CD14-positive monocyte (primary cell): Measurements from ENCODE around the gene FGFR3. TPM values are rescaled to one million over a fixed set of nuclear protein-coding genes. Genes with fewer than 3 reads are reported as not detected.

Experiments used
- DNase-seq, 3 donors: peaks; one replicate each; pipeline ENCODE4 v3.0.0-alpha.2; 2011 to 2022
- H2AFZ ChIP-seq: 2 replicates; pipeline ENCODE4 v1.6.0; 2012; ENCODE audit warnings: mild to moderate bottlenecking, low read depth, low read length, inconsistent platforms; ENCODE audit not compliant: insufficient read depth, poor library complexity, severe bottlenecking
- H3K27ac ChIP-seq, 2 donors: 1 replicate in 1 of 2; 2 replicates in 1 of 2; pipeline ENCODE4 v1.5.1; 2012 to 2013; ENCODE audit warnings: low read length in 2 of 2, control low read depth in 1 of 2, inconsistent platforms in 1 of 2, low read depth in 1 of 2, mild to moderate bottlenecking in 1 of 2
- H3K27me3 ChIP-seq, 2 donors: one replicate each; pipeline versions ENCODE4 v1.6.0 to v1.6.1; 2011 to 2013; ENCODE audit warnings: low read length in 2 of 2; ENCODE audit not compliant: control insufficient read depth in 2 of 2, insufficient read depth in 2 of 2
- H3K36me3 ChIP-seq, 2 donors: replicated peaks in 1 of 2; 1 replicate in 1 of 2; 2 replicates in 1 of 2; pipeline versions ENCODE4 v1.5.1 to v1.6.1; 2012 to 2013; ENCODE audit warnings: low read length in 2 of 2, control low read depth in 1 of 2, inconsistent platforms in 1 of 2, mild to moderate bottlenecking in 1 of 2; ENCODE audit not compliant: insufficient read depth in 2 of 2, control insufficient read depth in 1 of 2
- H3K4me1 ChIP-seq, 2 donors: 1 replicate in 1 of 2; 2 replicates in 1 of 2; pipeline versions ENCODE4 v1.5.1 to v1.6.1; 2012 to 2013; ENCODE audit warnings: low read length in 2 of 2, control low read depth in 1 of 2, inconsistent platforms in 1 of 2, mild to moderate bottlenecking in 1 of 2, moderate library complexity in 1 of 2; ENCODE audit not compliant: insufficient read depth in 2 of 2, control insufficient read depth in 1 of 2
- H3K4me2 ChIP-seq: replicated peaks from 2 replicates; pipeline ENCODE3; 2012; ENCODE audit warnings: low read length, moderate library complexity, mild to moderate bottlenecking; ENCODE audit not compliant: poor library complexity, severe bottlenecking; ENCODE audit errors: extremely low read depth
- H3K4me3 ChIP-seq, 3 experiments: fragments of 200-600 bp in 1 of 3; sonication (generic) in 1 of 3; replicated peaks in 1 of 3; 1 replicate in 2 of 3; 2 replicates in 1 of 3; pipeline ENCODE4 v1.5.1; 2011 to 2013; ENCODE audit warnings: low read length in 3 of 3, mild to moderate bottlenecking in 3 of 3, control low read depth in 2 of 3, low read depth in 2 of 3, inconsistent platforms in 1 of 3, moderate library complexity in 1 of 3
- H3K79me2 ChIP-seq: 2 replicates; pipeline ENCODE4 v1.6.0; 2012; ENCODE audit warnings: mild to moderate bottlenecking, control low read depth, inconsistent platforms, low read length, moderate library complexity; ENCODE audit not compliant: insufficient read depth
- H3K9ac ChIP-seq: 2 replicates; pipeline ENCODE4 v1.6.0; 2017; ENCODE audit warnings: low read length, mild to moderate bottlenecking; ENCODE audit not compliant: insufficient read depth, poor library complexity, severe bottlenecking
- H3K9me3 ChIP-seq, 2 donors: replicated peaks in 1 of 2; 1 replicate in 1 of 2; 2 replicates in 1 of 2; pipeline versions ENCODE4 v1.5.1 to v1.6.1; 2012 to 2013; ENCODE audit warnings: low read length in 2 of 2, control low read depth in 1 of 2; ENCODE audit not compliant: control insufficient read depth in 1 of 2, insufficient read depth in 1 of 2
- H4K20me1 ChIP-seq: 2 replicates; pipeline ENCODE4 v1.6.0; 2012; ENCODE audit warnings: mild to moderate bottlenecking, low read length, control low read depth, moderate library complexity; ENCODE audit not compliant: insufficient read depth
- H3K27ac Mint-ChIP-seq, 7 donors: one replicate each; pipeline ENCODE4 v1.8.0; 2020; ENCODE audit warnings: mild to moderate bottlenecking in 7 of 7, mixed read lengths in 7 of 7, moderate library complexity in 6 of 7, inconsistent platforms in 2 of 7
- H3K27me3 Mint-ChIP-seq, 3 donors: one replicate each; pipeline ENCODE4 v1.8.0; 2021 to 2022; ENCODE audit warnings: low read depth in 3 of 3, mild to moderate bottlenecking in 3 of 3, mixed read lengths in 3 of 3, moderate library complexity in 3 of 3, inconsistent platforms in 1 of 3
- H3K36me3 Mint-ChIP-seq, 2 donors: one replicate each; pipeline ENCODE4 v1.8.0; 2020; ENCODE audit warnings: mixed read lengths in 2 of 2, inconsistent platforms in 1 of 2, mild to moderate bottlenecking in 1 of 2
- H3K4me1 Mint-ChIP-seq: one replicate; pipeline ENCODE4 v1.8.0; 2020; ENCODE audit warnings: mild to moderate bottlenecking, mixed read lengths
- H3K4me3 Mint-ChIP-seq, 2 donors: one replicate each; pipeline ENCODE4 v1.8.0; 2020; ENCODE audit warnings: mild to moderate bottlenecking in 2 of 2, mixed read lengths in 2 of 2, moderate library complexity in 1 of 2
- H3K9me3 Mint-ChIP-seq, 7 donors: one replicate each; pipeline ENCODE4 v1.8.0; 2020 to 2022; ENCODE audit warnings: mixed read lengths in 7 of 7, mild to moderate bottlenecking in 6 of 7, moderate library complexity in 6 of 7, inconsistent platforms in 2 of 7
- WGBS: methylation state at CpG from one replicate; pipeline ENCODE4 v1.1.5; 2013; ENCODE audit warnings: missing lambda C conversion rate; ENCODE audit not compliant: insufficient coverage; 5-methylcytosine and 5-hydroxymethylcytosine counted together
- intact Hi-C, 2 donors: fragments of 100-400 bp; cut with micrococcal nuclease; formaldehyde crosslinking; loops; one replicate each; pipeline versions ENCODE4 v1.15.0 to v1.15.1; 2023
- polyA plus RNA-seq, 3 donors: library from polyadenylated mRNA; depleted of rRNA in 1 of 3; unstranded in 2 of 3; stranded (reverse) in 1 of 3; fragments of 300-500 nt in 2 of 3; fragments of >200 nt in 1 of 3; fragmentation: Illumina TruSeq in 2 of 3; gene quantifications; 1 replicate in 2 of 3; 2 replicates in 1 of 3; pipeline ENCODE4 v1.2.3, GENCODE V29; 2012 to 2021
- TF ChIP-seq, protein P1 (sequence below): fragments of 200-600 bp; IDR thresholded peaks from one replicate; pipeline ENCODE4 v1.8.0; 2022; ENCODE audit warnings: antibody characterized with exemption, mild to moderate bottlenecking

Gene FGFR3
- polyA plus RNA-seq, 3 donors, result 0.07 TPM; not detected in 2

DNA sequence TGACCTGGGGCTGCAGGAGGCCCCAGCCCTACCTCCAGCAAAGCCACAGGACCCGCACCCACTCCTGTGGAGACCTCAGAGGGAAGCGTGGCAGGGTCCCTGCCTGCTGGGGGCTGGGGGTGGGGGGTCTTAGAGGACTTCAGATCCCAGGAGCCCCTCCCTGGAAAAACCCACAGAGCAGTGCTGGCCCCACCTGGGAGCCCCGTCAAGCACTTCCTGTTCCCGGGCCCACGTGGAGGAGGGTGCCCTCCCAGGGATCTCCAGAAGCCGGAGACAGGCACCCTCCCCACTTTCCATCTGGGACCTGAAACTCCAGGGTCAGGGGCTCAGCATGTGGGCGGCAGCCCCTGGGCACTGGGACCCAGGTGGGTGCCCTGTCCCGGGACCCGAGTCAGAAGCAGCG is 39.8 kb upstream of the FGFR3 start:
- no peak for DNase-seq
- no peaks in the 10 kb centered on the region for H3K9me3 Mint-ChIP-seq
- TF ChIP-seq, protein P1, sequence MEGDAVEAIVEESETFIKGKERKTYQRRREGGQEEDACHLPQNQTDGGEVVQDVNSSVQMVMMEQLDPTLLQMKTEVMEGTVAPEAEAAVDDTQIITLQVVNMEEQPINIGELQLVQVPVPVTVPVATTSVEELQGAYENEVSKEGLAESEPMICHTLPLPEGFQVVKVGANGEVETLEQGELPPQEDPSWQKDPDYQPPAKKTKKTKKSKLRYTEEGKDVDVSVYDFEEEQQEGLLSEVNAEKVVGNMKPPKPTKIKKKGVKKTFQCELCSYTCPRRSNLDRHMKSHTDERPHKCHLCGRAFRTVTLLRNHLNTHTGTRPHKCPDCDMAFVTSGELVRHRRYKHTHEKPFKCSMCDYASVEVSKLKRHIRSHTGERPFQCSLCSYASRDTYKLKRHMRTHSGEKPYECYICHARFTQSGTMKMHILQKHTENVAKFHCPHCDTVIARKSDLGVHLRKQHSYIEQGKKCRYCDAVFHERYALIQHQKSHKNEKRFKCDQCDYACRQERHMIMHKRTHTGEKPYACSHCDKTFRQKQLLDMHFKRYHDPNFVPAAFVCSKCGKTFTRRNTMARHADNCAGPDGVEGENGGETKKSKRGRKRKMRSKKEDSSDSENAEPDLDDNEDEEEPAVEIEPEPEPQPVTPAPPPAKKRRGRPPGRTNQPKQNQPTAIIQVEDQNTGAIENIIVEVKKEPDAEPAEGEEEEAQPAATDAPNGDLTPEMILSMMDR, result no peak
- no peaks in the 10 kb centered on the region for H3K36me3 Mint-ChIP-seq
- Histone ChIP-seq H4K20me1 (no peaks in the 10 kb centered on the region), H3K9ac (peak overlapping the region; percentile 74), H3K79me2 (no peaks in the 10 kb centered on the region), H3K9me3 (no peaks in the 10 kb centered on the region), H3K27me3 (peaks cover 0 to 2% of the 10 kb centered on the region in 2 donors), H3K36me3 (no peaks in the 10 kb centered on the region), H2AFZ (peak overlapping the region; percentile 95), H3K4me1 (peaks cover 26 to 28% of the 10 kb centered on the region in 2 donors), H3K27ac (no peak overlapping the region), H3K4me2 (peak overlapping the region; percentile 77), H3K4me3 (peak overlapping the region in 1 of 3 experiments; percentile 70)
- intact Hi-C loops, result loop anchor here in 1 of 2 donors (5.0 kb wide), 1 partner anchor 54 kb away; no protein-coding TSS in a partner anchor
- H3K27me3 Mint-ChIP-seq, result peaks cover 0 to 3% (median 2%) of the 10 kb centered on the region in 3 donors
- H3K4me3 Mint-ChIP-seq, result peak overlapping the region in 1 of 2 donors; percentile 51
- peaks cover 10% of the 10 kb centered on the region for H3K4me1 Mint-ChIP-seq
- H3K27ac Mint-ChIP-seq, result peak overlapping the region in 2 of 7 donors; percentile 12 to 20
- 63% methylated on average over 8 of the region's 10 CpGs for WGBS

DNA sequence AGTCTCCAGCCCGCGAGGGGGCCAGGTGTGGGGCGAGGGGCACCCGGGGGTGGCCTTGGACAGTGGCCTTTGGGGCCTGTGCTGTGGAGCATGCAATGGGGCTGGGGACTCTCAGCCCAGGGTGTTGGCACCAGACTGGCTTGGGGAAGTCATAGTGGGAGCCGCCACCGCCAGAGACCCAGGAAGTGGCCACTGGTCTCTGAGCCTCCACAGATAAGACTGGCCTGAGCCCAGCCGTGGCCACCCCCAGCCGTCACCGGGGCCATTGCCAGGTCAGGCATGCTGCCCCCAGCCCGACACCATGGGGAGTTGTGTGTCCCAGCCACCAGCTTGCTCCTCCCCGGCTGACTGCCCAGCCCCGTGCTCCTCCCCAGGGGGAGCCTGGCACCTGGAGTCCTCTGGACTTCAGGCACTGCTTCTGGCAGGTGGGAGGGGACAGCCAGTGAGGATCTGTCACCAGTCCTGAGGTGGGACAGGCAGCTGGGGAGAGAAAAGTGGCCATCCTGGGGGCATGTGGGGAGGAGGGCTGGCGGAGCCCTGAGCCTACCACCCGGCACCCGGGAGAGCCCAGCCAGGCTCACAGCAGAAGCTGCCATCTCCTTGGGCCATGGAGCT is 39.3 kb upstream of the FGFR3 start:
- no peaks in the 10 kb centered on the region for H4K20me1 ChIP-seq
- no peaks in the 10 kb centered on the region for H3K79me2 ChIP-seq
- H3K4me1 ChIP-seq, result peaks cover 21 to 23% of the 10 kb centered on the region in 2 donors
- intact Hi-C loops, result loop anchor here in 1 of 2 donors (5.0 kb wide), 1 partner anchor 53 kb away; no protein-coding TSS in a partner anchor
- no peaks in the 10 kb centered on the region for H3K36me3 ChIP-seq
- peaks cover 10% of the 10 kb centered on the region for H3K4me1 Mint-ChIP-seq
- no peaks in the 10 kb centered on the region for H3K36me3 Mint-ChIP-seq
- H3K4me3 ChIP-seq, result no peak overlapping the region
- no peak overlapping the region for H3K4me3 Mint-ChIP-seq
- H3K4me2 ChIP-seq, result no peak overlapping the region
- no peaks in the 10 kb centered on the region for H3K9me3 Mint-ChIP-seq
- H3K27me3 Mint-ChIP-seq, result peaks cover 0 to 2% (median 0%) of the 10 kb centered on the region in 3 donors
- H3K27me3 ChIP-seq, result no peaks in the 10 kb centered on the region
- no peak overlapping the region for H3K27ac ChIP-seq
- peak overlapping the region; percentile 74 for H3K9ac ChIP-seq
- no peaks in the 10 kb centered on the region for H3K9me3 ChIP-seq
- H2AFZ ChIP-seq, result peak overlapping the region; percentile 95
- DNase-seq, result no peak
- 76% methylated on average over 13 of the region's 15 CpGs for WGBS
- TF ChIP-seq, protein P1, result no peak
- peak overlapping the region in 1 of 7 donors; percentile 30 for H3K27ac Mint-ChIP-seq
